ENCODE results near the gene STAT5A.

DNA sequence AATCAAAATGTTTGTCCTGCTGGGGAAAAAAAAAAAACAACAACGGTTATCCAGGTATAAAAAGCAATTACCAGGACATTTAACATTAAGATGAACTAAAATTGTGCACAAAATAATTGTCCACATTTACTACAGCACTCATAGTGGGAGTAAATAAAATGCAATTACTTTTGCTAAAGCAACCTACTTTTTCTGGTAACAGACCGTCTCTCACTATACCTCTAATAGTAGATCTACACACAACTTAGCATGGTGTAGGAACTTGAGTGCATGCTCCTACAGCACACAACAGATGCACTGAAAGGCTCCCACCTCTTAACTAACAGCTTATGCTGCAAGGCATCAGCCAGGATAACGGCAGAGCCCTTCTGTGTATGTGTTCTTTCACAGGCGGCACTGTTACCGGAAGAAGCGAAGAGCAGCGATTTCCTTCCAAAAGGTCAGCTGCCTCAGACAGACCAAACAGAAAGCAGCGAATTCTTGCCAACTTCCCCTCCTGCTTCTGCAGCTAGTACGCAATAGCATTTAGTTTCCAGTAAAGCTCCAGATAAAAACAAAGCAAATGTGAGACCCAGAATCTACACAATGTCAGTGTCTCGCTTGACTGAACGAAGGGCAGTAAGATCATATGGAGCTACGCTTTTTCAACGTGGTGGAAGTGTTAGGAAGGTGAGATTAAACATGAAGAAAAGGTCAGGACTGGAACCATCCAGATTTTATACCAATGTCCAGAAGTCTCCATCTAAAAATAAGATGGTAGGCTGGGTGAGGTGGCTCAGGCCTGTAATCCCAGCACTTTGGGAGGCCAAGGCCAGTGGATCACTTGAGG, 39.7 kb upstream of the STAT5A start:
- TF ChIP-seq POLR2A (IDR thresholded peaks at IDR 0.05) = peak in 1 of 4 donors; percentile 69
- TF ChIP-seq, protein P1, sequence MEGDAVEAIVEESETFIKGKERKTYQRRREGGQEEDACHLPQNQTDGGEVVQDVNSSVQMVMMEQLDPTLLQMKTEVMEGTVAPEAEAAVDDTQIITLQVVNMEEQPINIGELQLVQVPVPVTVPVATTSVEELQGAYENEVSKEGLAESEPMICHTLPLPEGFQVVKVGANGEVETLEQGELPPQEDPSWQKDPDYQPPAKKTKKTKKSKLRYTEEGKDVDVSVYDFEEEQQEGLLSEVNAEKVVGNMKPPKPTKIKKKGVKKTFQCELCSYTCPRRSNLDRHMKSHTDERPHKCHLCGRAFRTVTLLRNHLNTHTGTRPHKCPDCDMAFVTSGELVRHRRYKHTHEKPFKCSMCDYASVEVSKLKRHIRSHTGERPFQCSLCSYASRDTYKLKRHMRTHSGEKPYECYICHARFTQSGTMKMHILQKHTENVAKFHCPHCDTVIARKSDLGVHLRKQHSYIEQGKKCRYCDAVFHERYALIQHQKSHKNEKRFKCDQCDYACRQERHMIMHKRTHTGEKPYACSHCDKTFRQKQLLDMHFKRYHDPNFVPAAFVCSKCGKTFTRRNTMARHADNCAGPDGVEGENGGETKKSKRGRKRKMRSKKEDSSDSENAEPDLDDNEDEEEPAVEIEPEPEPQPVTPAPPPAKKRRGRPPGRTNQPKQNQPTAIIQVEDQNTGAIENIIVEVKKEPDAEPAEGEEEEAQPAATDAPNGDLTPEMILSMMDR (IDR thresholded peaks at IDR 0.05) = no peak
